HUES6 (cell line): ENCODE results near the gene EPS15.
"Not testable (repeated sequence)": the region's sequence is repeated elsewhere in the genome, so short reads cannot be mapped to it uniquely, and the experiment has no call there.

Source experiments
- H3K27ac ChIP-seq: 2 replicates; pipeline ENCODE4 v1.7.0; 2013; ENCODE audit warnings: low read depth, mild to moderate bottlenecking, low read length, inconsistent platforms
- H3K27me3 ChIP-seq: 2 replicates; pipeline ENCODE4 v1.6.1; 2013; ENCODE audit warnings: low read length; ENCODE audit not compliant: control insufficient read depth, insufficient read depth
- H3K36me3 ChIP-seq: 2 replicates; pipeline ENCODE4 v1.6.1; 2013; ENCODE audit warnings: low read length; ENCODE audit not compliant: control insufficient read depth, insufficient read depth
- H3K4me1 ChIP-seq: 2 replicates; pipeline ENCODE4 v1.6.1; 2013; ENCODE audit warnings: low read length; ENCODE audit not compliant: control insufficient read depth, insufficient read depth
- H3K4me3 ChIP-seq: 2 replicates; pipeline ENCODE4 v1.5.1; 2013; ENCODE audit warnings: low read depth, low read length
- H3K9ac ChIP-seq: one replicate; pipeline ENCODE4 v1.6.1; 2013; ENCODE audit warnings: mild to moderate bottlenecking, low read length
- H3K9me3 ChIP-seq: 2 replicates; pipeline ENCODE4 v1.6.1; 2013; ENCODE audit warnings: low read depth, low read length; ENCODE audit not compliant: control insufficient read depth, insufficient read depth

Gene EPS15

GRCh38 chr1:51423073-51423821, 95.8 kb downstream of the EPS15 start:
- H3K4me3 ChIP-seq = peak overlapping the region; percentile 9; the same call in 1 of the 2 replicates
- peak overlapping the region; percentile 41; the same call in 1 of the 2 replicates for H3K27ac ChIP-seq
- H3K36me3 ChIP-seq = 0 out of 2 replicates have a peak, but pooled peaks cover 4% of the 10 kb centered on the region
- no peaks in the 10 kb centered on the region for H3K9me3 ChIP-seq
- no peak overlapping the region for H3K9ac ChIP-seq
- H3K4me1 ChIP-seq = peaks cover 21% of the 10 kb centered on the region
- H3K27me3 ChIP-seq = no peaks in the 10 kb centered on the region

- Histone ChIP-seq H3K4me1 (peaks cover 21% of the 10 kb centered on the region), H3K36me3 (0 out of 2 replicates have a peak, but pooled peaks cover 4% of the 10 kb centered on the region), H3K9me3 (no peaks in the 10 kb centered on the region), H3K9ac (no peak overlapping the region), H3K27ac (peak overlapping the region; percentile 41), H3K27me3 (no peaks in the 10 kb centered on the region), H3K4me3 (peak overlapping the region; percentile 9; the same call in 1 of the 2 replicates)
Observed at GRCh38 chr1:51422367-51423072, 96.5 kb downstream of the EPS15 start.

DNA sequence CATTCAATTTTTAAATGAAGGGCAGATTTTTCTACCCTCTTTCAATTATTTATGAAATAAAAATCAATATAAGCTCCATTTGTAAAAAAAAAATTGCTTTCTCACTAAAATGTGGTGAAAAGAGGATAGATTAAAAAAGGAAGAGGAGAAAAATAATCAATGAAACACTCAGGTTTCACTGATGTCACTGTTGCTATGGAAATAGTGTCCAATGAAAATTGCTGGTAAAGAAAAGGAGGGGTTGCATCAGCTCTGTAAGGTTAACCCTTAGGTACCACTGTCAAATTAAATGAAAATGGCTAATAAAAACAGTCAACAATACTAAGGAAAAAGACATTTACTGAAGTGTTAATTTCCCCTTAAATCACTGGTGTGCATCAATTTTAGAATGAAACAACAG, 97.1 kb downstream of the EPS15 start:
- Histone ChIP-seq H3K4me1 (peaks cover 21% of the 10 kb centered on the region), H3K36me3 (0 out of 2 replicates have a peak, but pooled peaks cover 4% of the 10 kb centered on the region), H3K9me3 (no peaks in the 10 kb centered on the region), H3K27ac (peak overlapping the region; percentile 41), H3K27me3 (no peaks in the 10 kb centered on the region), H3K4me3 (peak overlapping the region; percentile 30; the same call in 1 of the 2 replicates), H3K9ac (no peak overlapping the region)

GRCh38 chr1:51420867-51421627, 98.0 kb downstream of the EPS15 start:
- H3K9ac ChIP-seq = no peak overlapping the region
- 0 out of 2 replicates have a peak, but pooled peaks cover 4% of the 10 kb centered on the region for H3K36me3 ChIP-seq
- H3K27ac ChIP-seq = peak overlapping the region; percentile 41
- H3K4me3 ChIP-seq = no peak overlapping the region; the same call in 1 of the 2 replicates
- H3K4me1 ChIP-seq = peaks cover 21% of the 10 kb centered on the region
- no peaks in the 10 kb centered on the region for H3K27me3 ChIP-seq
- no peaks in the 10 kb centered on the region for H3K9me3 ChIP-seq

GRCh38 chr1:51418384-51418959, 100.6 kb downstream of the EPS15 start:
- Histone ChIP-seq H3K4me3 (no peak overlapping the region), H3K9me3 (no peaks in the 10 kb centered on the region), H3K27ac (no peak overlapping the region), H3K36me3 (0 out of 2 replicates have a peak, but pooled peaks cover 4% of the 10 kb centered on the region), H3K27me3 (no peaks in the 10 kb centered on the region), H3K9ac (no peak overlapping the region), H3K4me1 (peaks cover 15% of the 10 kb centered on the region)

GRCh38 chr1:51417496-51418383, 101.3 kb downstream of the EPS15 start:
- Histone ChIP-seq H3K4me1 (peaks cover 7% of the 10 kb centered on the region), H3K4me3 (no peak overlapping the region), H3K27ac (no peak overlapping the region), H3K27me3 (no peaks in the 10 kb centered on the region), H3K36me3 (0 out of 2 replicates have a peak, but pooled peaks cover 4% of the 10 kb centered on the region), H3K9me3 (no peaks in the 10 kb centered on the region), H3K9ac (no peak overlapping the region)

GRCh38 chr1:51416910-51417309, 102.2 kb downstream of the EPS15 start:
- no peak overlapping the region for H3K9ac ChIP-seq
- H3K36me3 ChIP-seq = 0 out of 2 replicates have a peak, but pooled peaks cover 4% of the 10 kb centered on the region

DNA sequence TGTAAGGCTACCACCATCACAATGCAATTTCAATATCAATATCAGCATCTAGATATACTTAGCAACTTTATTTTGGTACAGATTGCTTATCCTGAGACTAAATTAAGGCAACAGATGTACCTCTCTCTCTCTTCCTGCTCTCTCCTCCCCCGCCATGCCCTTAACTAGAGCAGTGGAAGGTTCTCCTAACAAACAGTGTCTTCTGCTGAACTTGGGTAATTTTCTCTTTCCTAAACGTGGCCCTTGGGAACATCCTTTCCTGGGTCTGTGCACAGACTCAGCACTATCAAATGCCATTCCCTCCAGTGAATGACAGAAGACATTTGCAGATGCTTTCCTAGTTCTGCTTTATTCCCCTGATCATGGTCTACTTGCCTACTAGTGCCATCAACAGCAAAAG, 103.1 kb downstream of the EPS15 start:
- 0 out of 2 replicates have a peak, but pooled peaks cover 4% of the 10 kb centered on the region for H3K36me3 ChIP-seq
- no peaks in the 10 kb centered on the region for H3K4me1 ChIP-seq
- H3K27me3 ChIP-seq = no peaks in the 10 kb centered on the region
- H3K9ac ChIP-seq = no peak overlapping the region
- no peak overlapping the region for H3K27ac ChIP-seq
- no peak overlapping the region for H3K4me3 ChIP-seq
- H3K9me3 ChIP-seq = no peaks in the 10 kb centered on the region

More at GRCh38 chr1:51416910-51417309, 102.2 kb downstream of the EPS15 start:
- H3K27me3 ChIP-seq = no peaks in the 10 kb centered on the region
- H3K27ac ChIP-seq = no peak overlapping the region
- H3K9me3 ChIP-seq = no peaks in the 10 kb centered on the region
- H3K4me1 ChIP-seq = no peaks in the 10 kb centered on the region
- H3K4me3 ChIP-seq = no peak overlapping the region

GRCh38 chr1:51414811-51415210, 104.3 kb downstream of the EPS15 start:
- Histone ChIP-seq H3K36me3 (no peaks in the 10 kb centered on the region), H3K27me3 (no peaks in the 10 kb centered on the region), H3K4me1 (no peaks in the 10 kb centered on the region), H3K9ac (no peak overlapping the region), H3K27ac (no peak overlapping the region), H3K4me3 (no peak overlapping the region), H3K9me3 (no peaks in the 10 kb centered on the region)

- not testable (repeated sequence) for H3K27me3 ChIP-seq, H3K27ac ChIP-seq, H3K9me3 ChIP-seq, H3K9ac ChIP-seq, H3K4me3 ChIP-seq, H3K4me1 ChIP-seq
- H3K36me3 ChIP-seq = peaks cover 26% of the 10 kb centered on the region
Observed at GRCh38 chr1:51411820-51412219, 107.2 kb downstream of the EPS15 start.
